HEK293 (cell line): ENCODE measurements around the gene DGCR8.

ENCODE experiments used
- CTCF ChIA-PET: fragments of 350-600 bp; formaldehyde crosslinking; extraction: SDS; loops from one replicate; lab custom pipeline; 2021; ENCODE audit warnings: antibody characterized with exemption; lab: Yijun Ruan, JAX
- POLR2A ChIA-PET: fragments of 300-600 bp; formaldehyde crosslinking; extraction: SDS; loops from one replicate; lab custom pipeline; 2020; ENCODE audit warnings: antibody characterized with exemption, inconsistent platforms; lab: Yijun Ruan, JAX
- H3K27ac ChIP-seq: fragments of 200-500 bp; sonication (Bioruptor generic); 2 replicates; pipeline ENCODE4 v1.5.1; 2014; ENCODE audit warnings: low read depth, low read length, control low read depth, inconsistent platforms; ENCODE audit errors: extremely low read depth
- H3K36me3 ChIP-seq, 2 experiments: fragments of 200-500 bp in 1 of 2; sonication (Bioruptor generic) in 1 of 2; 1 replicate in 1 of 2; 2 replicates in 1 of 2; pipeline ENCODE4 v1.5.1; 2014 to 2017; ENCODE audit warnings: inconsistent platforms in 2 of 2, low read length in 2 of 2; ENCODE audit not compliant: control insufficient read depth in 2 of 2, insufficient read depth in 1 of 2
- H3K4me1 ChIP-seq: fragments of 200-500 bp; sonication (Bioruptor generic); 2 replicates; pipeline ENCODE4 v1.5.1; 2014; ENCODE audit warnings: mild to moderate bottlenecking, low read length, inconsistent platforms; ENCODE audit not compliant: control insufficient read depth, insufficient read depth
- H3K4me3 ChIP-seq: 2 replicates; pipeline ENCODE4 v1.5.1; 2011; ENCODE audit warnings: low read depth, mild to moderate bottlenecking, control low read depth, low read length, moderate library complexity
- H3K9me3 ChIP-seq: fragments of 200-500 bp; sonication (Bioruptor generic); 2 replicates; pipeline ENCODE4 v1.5.1; 2014; ENCODE audit warnings: low read depth, low read length, inconsistent platforms; ENCODE audit not compliant: control insufficient read depth, insufficient read depth
- BCL11A ChIP-seq: fragments of 450-650 bp; formaldehyde crosslinking; IDR thresholded peaks from 2 replicates; pipeline ENCODE4 v1.5.1; 2016; ENCODE audit warnings: low read depth, missing biosample characterization, missing genetic modification characterization
- BCL11B ChIP-seq: fragments of 450-650 bp; formaldehyde crosslinking; IDR thresholded peaks from 2 replicates; pipeline ENCODE4 v1.5.1; 2016; ENCODE audit warnings: low read depth, missing biosample characterization, missing genetic modification characterization
- GLIS1 ChIP-seq: fragments of 450-650 bp; formaldehyde crosslinking; IDR thresholded peaks from 2 replicates; pipeline ENCODE4 v1.5.1; 2016; ENCODE audit warnings: missing biosample characterization, missing genetic modification characterization
- GLIS2 ChIP-seq: fragments of 450-650 bp; formaldehyde crosslinking; IDR thresholded peaks from 2 replicates; pipeline ENCODE4 v1.5.1; 2016; ENCODE audit warnings: missing biosample characterization, missing genetic modification characterization
- HOXA7 ChIP-seq: sonication (generic); formaldehyde crosslinking; IDR thresholded peaks from 2 replicates; pipeline ENCODE4 v1.8.1; 2022; ENCODE audit warnings: missing genetic modification reagents, borderline replicate concordance
- HOXD13 ChIP-seq: sonication (generic); formaldehyde crosslinking; IDR thresholded peaks from 2 replicates; pipeline ENCODE4 v1.8.0; 2022; ENCODE audit warnings: missing genetic modification reagents, borderline replicate concordance
- PATZ1 ChIP-seq: fragments of 450-650 bp; formaldehyde crosslinking; IDR thresholded peaks from 2 replicates; pipeline ENCODE4 v1.5.1; 2016; ENCODE audit warnings: missing biosample characterization, missing genetic modification characterization
- ZFHX2 ChIP-seq: fragments of 450-650 bp; formaldehyde crosslinking; conservative IDR thresholded peaks from 2 replicates; pipeline ENCODE4 v1.5.1; 2016; ENCODE audit warnings: missing biosample characterization, missing genetic modification characterization
- ZFP41 ChIP-seq: fragments of 450-650 bp; formaldehyde crosslinking; IDR thresholded peaks from 2 replicates; pipeline ENCODE4 v1.5.1; 2016; ENCODE audit warnings: missing biosample characterization, missing genetic modification characterization, borderline replicate concordance
- ZNF138 ChIP-seq: fragments of 450-650 bp; formaldehyde crosslinking; IDR thresholded peaks from 2 replicates; pipeline ENCODE4 v1.5.1; 2016; ENCODE audit warnings: missing biosample characterization, missing genetic modification characterization, borderline replicate concordance
- ZNF140 ChIP-seq: fragments of 450-650 bp; formaldehyde crosslinking; IDR thresholded peaks from 2 replicates; pipeline ENCODE4 v1.5.1; 2016; ENCODE audit warnings: missing biosample characterization, missing genetic modification characterization
- ZNF223 ChIP-seq: fragments of 450-650 bp; formaldehyde crosslinking; IDR thresholded peaks from 2 replicates; pipeline ENCODE4 v1.5.1; 2016; ENCODE audit warnings: missing biosample characterization, missing genetic modification characterization
- ZNF280D ChIP-seq: fragments of 450-650 bp; formaldehyde crosslinking; IDR thresholded peaks from 2 replicates; pipeline ENCODE4 v1.5.1; 2016; ENCODE audit warnings: missing biosample characterization, missing genetic modification characterization
- ZNF292 ChIP-seq: fragments of 450-650 bp; formaldehyde crosslinking; IDR thresholded peaks from 2 replicates; pipeline ENCODE4 v1.5.1; 2016; ENCODE audit warnings: low read depth, missing biosample characterization, missing genetic modification characterization, borderline replicate concordance
- ZNF621 ChIP-seq: fragments of 450-650 bp; formaldehyde crosslinking; IDR thresholded peaks from 2 replicates; pipeline ENCODE4 v1.5.1; 2017; ENCODE audit warnings: missing biosample characterization, missing genetic modification characterization
- ZNF660 ChIP-seq: fragments of 450-650 bp; IDR thresholded peaks from 2 replicates; pipeline ENCODE4 v1.5.1; 2018; ENCODE audit warnings: missing biosample characterization, mild to moderate bottlenecking, missing genetic modification characterization
- ZNF664 ChIP-seq: fragments of 450-650 bp; formaldehyde crosslinking; IDR thresholded peaks from 2 replicates; pipeline ENCODE4 v1.5.1; 2016; ENCODE audit warnings: missing biosample characterization, missing genetic modification characterization
- ZNF707 ChIP-seq: fragments of 450-650 bp; formaldehyde crosslinking; IDR thresholded peaks from 2 replicates; pipeline ENCODE4 v1.5.1; 2016; ENCODE audit warnings: missing biosample characterization, missing genetic modification characterization
- ZNF837 ChIP-seq: fragments of 450-650 bp; formaldehyde crosslinking; IDR thresholded peaks from 2 replicates; pipeline ENCODE4 v1.5.1; 2016; ENCODE audit warnings: missing biosample characterization, missing genetic modification characterization
- TF ChIP-seq, protein P1 (sequence below): IDR thresholded peaks from 2 replicates; pipeline ENCODE4 v1.6.1; 2011; ENCODE audit warnings: mild to moderate bottlenecking, low read depth, low read length, borderline replicate concordance
- TF ChIP-seq, protein P2 (sequence below): fragments of 450-650 bp; formaldehyde crosslinking; IDR thresholded peaks from 2 replicates; pipeline ENCODE4 v1.5.1; 2016; ENCODE audit warnings: missing biosample characterization, missing genetic modification characterization
- TF ChIP-seq, protein P3 (sequence below): fragments of 450-650 bp; formaldehyde crosslinking; IDR thresholded peaks from 2 replicates; pipeline ENCODE4; 2016; ENCODE audit warnings: missing biosample characterization, missing genetic modification characterization

DGCR8 gene

DNA sequence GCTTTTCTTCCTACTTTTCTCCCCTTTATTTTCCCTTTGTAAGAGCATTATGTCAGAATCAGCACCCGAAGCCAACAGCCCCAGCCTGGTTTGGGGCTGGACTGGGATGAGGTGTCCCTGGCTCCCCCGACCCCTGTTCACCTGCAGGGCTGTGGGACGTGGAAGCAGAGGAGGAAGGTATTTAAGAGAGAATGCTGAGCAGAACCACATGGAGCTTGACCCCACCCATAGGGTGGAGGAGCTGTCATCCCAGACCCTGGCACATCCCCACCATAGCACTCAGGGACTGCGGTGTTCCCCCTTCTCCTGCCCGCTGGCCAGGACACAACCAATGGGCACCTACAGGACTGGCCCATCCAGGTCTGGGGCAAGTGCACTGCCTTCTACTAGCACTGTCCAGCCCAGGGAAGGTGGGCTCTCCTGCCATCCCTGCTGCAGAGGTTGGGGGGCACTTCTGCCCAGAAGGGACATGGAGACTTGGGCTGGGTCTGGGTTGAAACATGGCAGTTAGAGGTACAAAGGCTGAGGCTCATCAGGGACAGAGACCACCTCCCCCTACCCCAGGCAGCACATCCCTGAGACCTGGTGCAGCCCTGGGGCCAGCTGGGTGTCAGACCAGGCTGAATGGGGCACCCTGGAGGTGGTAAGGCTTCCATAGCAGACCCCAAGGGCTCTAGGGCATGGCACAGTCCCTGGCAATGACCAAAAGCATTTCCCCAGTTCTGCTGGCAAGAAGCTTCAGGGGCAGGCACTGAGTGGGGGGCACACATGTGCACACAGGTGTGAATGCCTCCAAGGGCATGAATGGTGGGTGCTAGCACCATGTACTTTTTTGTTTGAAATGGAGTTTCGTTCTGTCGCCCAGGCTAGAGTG lies 39.5 kb upstream of the DGCR8 start:
- peaks cover 0 to 40% of the 10 kb centered on the region in 2 experiments; a peak in 1 of 3 replicates for H3K36me3 ChIP-seq
- H3K9me3 ChIP-seq = no peaks in the 10 kb centered on the region
- H3K4me3 ChIP-seq = no peak overlapping the region
- TF ChIP-seq BCL11B (tag by site-specific recombination) = no peak
- TF ChIP-seq ZNF140 (tag by site-specific recombination) = no peak
- no peak for TF ChIP-seq BCL11A (tag by site-specific recombination)
- TF ChIP-seq, protein P1, sequence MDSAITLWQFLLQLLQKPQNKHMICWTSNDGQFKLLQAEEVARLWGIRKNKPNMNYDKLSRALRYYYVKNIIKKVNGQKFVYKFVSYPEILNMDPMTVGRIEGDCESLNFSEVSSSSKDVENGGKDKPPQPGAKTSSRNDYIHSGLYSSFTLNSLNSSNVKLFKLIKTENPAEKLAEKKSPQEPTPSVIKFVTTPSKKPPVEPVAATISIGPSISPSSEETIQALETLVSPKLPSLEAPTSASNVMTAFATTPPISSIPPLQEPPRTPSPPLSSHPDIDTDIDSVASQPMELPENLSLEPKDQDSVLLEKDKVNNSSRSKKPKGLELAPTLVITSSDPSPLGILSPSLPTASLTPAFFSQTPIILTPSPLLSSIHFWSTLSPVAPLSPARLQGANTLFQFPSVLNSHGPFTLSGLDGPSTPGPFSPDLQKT = no peak
- TF ChIP-seq PATZ1 (tag by site-specific recombination) = no peak
- TF ChIP-seq ZNF837 (tag by site-specific recombination) = no peak
- TF ChIP-seq ZNF138 = no peak
- TF ChIP-seq GLIS2 (tag by site-specific recombination) = no peak
- TF ChIP-seq ZFHX2 (tag by site-specific recombination) = no peak
- no peak for TF ChIP-seq ZNF223 (tag by site-specific recombination)
- TF ChIP-seq HOXA7 (CRISPR knock-in tag) = no peak
- TF ChIP-seq, all 188 proteins: peak for 0
- CTCF ChIA-PET = interaction anchor here (0.6 kb wide), 1 partner anchor 197 kb away, joined by 3 read pairs; no protein-coding TSS in a partner anchor
- Histone ChIP-seq H3K4me1 (no peaks in the 10 kb centered on the region), H3K27ac (no peak overlapping the region)
- POLR2A ChIA-PET = interaction anchor here (0.5 to 0.6 kb wide), 2 partner anchors 9 to 206 kb away, joined by 3 to 5 read pairs; no protein-coding TSS in a partner anchor

DNA sequence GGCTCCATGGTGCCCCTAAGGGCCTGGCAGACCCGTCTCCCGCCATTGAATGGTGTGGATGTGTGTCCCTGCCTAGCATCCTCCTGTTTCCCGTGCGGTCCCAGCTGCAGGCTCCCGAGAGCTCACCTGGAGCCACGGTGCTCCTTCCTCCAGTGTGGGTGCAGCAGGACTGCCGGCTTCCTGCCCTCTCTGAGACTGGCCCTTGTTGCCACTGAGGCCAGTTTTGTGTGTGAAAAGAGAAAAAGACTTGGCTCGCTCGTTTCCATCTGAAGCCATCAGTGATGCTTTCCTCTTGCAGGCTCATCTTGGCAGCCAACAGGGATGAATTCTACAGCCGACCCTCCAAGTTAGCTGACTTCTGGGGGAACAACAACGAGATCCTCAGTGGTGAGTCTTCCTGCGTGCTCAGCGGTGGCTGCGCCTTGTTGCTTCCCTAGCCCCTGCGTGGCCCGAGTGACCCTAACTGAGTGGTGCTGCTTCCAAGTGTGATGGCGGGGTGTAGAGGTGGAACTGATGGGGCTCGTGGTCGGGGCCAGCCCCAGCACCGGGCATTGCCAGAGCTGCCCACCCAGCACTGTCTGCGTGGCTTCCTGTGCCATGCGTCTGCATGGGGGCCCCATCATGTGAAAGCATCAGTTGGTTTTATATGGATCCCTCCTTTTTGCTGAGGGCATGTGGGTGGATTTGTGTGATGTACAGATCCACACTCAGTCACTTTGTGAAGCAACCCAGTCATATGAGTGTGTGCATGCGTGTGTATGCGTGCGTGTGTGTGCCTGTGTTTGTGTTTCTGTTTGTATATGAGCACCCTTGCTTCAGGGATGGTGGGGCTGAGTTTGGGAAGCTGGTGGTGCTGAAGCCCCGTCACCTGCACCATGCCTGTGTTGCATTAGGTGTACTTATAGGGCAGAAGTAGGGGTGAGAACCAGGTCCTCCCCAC lies 36.7 kb upstream of the DGCR8 start:
- ChIA-PET POLR2A (interaction anchor here (1.2 kb wide), 1 partner anchor 21 kb away, joined by 3 read pairs; no protein-coding TSS in a partner anchor), CTCF (no interaction called here)
- Histone ChIP-seq H3K4me3 (no peak overlapping the region), H3K4me1 (no peaks in the 10 kb centered on the region), H3K36me3 (peaks cover 0 to 39% of the 10 kb centered on the region in 2 experiments; a peak in 1 of 3 replicates), H3K9me3 (no peaks in the 10 kb centered on the region), H3K27ac (no peak overlapping the region)
- TF ChIP-seq, protein P2, sequence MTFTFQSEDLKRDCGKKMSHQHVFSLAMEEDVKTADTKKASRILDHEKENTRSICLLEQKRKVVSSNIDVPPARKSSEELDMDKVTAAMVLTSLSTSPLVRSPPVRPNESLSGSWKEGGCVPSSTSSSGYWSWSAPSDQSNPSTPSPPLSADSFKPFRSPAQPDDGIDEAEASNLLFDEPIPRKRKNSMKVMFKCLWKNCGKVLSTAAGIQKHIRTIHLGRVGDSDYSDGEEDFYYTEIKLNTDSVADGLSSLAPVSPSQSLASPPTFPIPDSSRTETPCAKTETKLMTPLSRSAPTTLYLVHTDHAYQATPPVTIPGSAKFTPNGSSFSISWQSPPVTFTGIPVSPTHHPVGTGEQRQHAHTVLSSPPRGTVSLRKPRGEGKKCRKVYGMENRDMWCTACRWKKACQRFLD (tag by site-specific recombination) = no peak
- TF ChIP-seq ZNF707 (tag by site-specific recombination) = no peak
- TF ChIP-seq GLIS1 (tag by site-specific recombination) = no peak
- TF ChIP-seq HOXD13 (CRISPR knock-in tag) = no peak
- no peak for TF ChIP-seq ZNF280D (tag by site-specific recombination)
- no peak for TF ChIP-seq ZNF621 (tag by site-specific recombination)
- no peak for TF ChIP-seq ZNF664 (tag by site-specific recombination)
- no peak for TF ChIP-seq ZNF292
- TF ChIP-seq, protein P3, sequence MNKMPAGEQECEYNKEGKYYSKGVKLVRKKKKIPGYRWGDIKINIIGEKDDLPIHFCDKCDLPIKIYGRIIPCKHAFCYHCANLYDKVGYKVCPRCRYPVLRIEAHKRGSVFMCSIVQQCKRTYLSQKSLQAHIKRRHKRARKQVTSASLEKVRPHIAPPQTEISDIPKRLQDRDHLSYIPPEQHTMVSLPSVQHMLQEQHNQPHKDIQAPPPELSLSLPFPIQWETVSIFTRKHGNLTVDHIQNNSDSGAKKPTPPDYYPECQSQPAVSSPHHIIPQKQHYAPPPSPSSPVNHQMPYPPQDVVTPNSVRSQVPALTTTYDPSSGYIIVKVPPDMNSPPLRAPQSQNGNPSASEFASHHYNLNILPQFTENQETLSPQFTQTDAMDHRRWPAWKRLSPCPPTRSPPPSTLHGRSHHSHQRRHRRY = no peak
- no peak for TF ChIP-seq ZFP41 (tag by site-specific recombination)
- no peak for TF ChIP-seq ZNF660 (tag by site-specific recombination)
